MM.1S (cell line): ENCODE results near the gene KRT34.

Experiments used
- DNase-seq: peaks from one replicate; pipeline ENCODE4 v3.0.0-alpha.2; 2015
- H2AFZ ChIP-seq: fragments of 300-600 bp; sonication (generic); 2 replicates; pipeline ENCODE4 v1.6.0; 2016; ENCODE audit warnings: antibody characterized with exemption, low read length
- H3F3A ChIP-seq: fragments of 300-600 bp; sonication (generic); 2 replicates; pipeline ENCODE4 v1.6.1; 2016; ENCODE audit warnings: mild to moderate bottlenecking, antibody characterized with exemption, low read length, moderate library complexity, mixed read lengths; ENCODE audit not compliant: insufficient read depth
- H3K27ac ChIP-seq: fragments of 300-600 bp; sonication (generic); 2 replicates; pipeline ENCODE4 v1.5.1; 2016; ENCODE audit warnings: mild to moderate bottlenecking, low read length
- H3K27me3 ChIP-seq: fragments of 300-600 bp; sonication (generic); replicated peaks from 2 replicates; pipeline ENCODE4 v1.6.0; 2016; ENCODE audit warnings: low read length; ENCODE audit not compliant: insufficient read depth
- H3K36me3 ChIP-seq: fragments of 300-600 bp; sonication (generic); replicated peaks from 2 replicates; pipeline ENCODE4 v1.6.1; 2016; ENCODE audit warnings: mild to moderate bottlenecking, low read length, mixed read lengths; ENCODE audit not compliant: insufficient read depth
- H3K4me1 ChIP-seq: fragments of 300-600 bp; sonication (generic); 2 replicates; pipeline ENCODE4 v1.6.1; 2016; ENCODE audit warnings: low read length, mixed read lengths
- H3K4me2 ChIP-seq: fragments of 300-600 bp; sonication (generic); 2 replicates; pipeline ENCODE4 v1.6.0; 2016; ENCODE audit warnings: low read depth, low read length
- H3K4me3 ChIP-seq: fragments of 300-600 bp; sonication (generic); 2 replicates; pipeline ENCODE4 v1.5.1; 2016; ENCODE audit warnings: low read length, mixed read lengths
- H3K79me2 ChIP-seq: fragments of 300-600 bp; sonication (generic); 2 replicates; pipeline ENCODE4 v1.6.1; 2016; ENCODE audit warnings: mixed run types, low read length, mixed read lengths
- H3K9ac ChIP-seq: fragments of 300-600 bp; sonication (generic); 2 replicates; pipeline ENCODE4 v1.6.1; 2016; ENCODE audit warnings: low read length, mixed read lengths
- H3K9me2 ChIP-seq: fragments of 300-600 bp; sonication (generic); replicated peaks from 2 replicates; pipeline ENCODE4 v1.6.1; 2016; ENCODE audit warnings: mild to moderate bottlenecking, low read length, mixed read lengths; ENCODE audit not compliant: insufficient read depth
- H3K9me3 ChIP-seq: fragments of 300-600 bp; sonication (generic); replicated peaks from 2 replicates; pipeline ENCODE4 v1.6.1; 2016; ENCODE audit warnings: mild to moderate bottlenecking, low read length, mixed read lengths; ENCODE audit not compliant: insufficient read depth
- H4K20me1 ChIP-seq: fragments of 300-600 bp; sonication (generic); 2 replicates; pipeline ENCODE4 v1.6.1; 2016; ENCODE audit warnings: mild to moderate bottlenecking, low read length, moderate library complexity, mixed read lengths; ENCODE audit not compliant: insufficient read depth
- EZH2 ChIP-seq: fragments of 300-600 bp; sonication (generic); optimal IDR thresholded peaks from 2 replicates; pipeline ENCODE3; 2017; ENCODE audit warnings: low read depth, mild to moderate bottlenecking, antibody characterized with exemption, low read length, mixed read lengths
- EZH2phosphoT487 ChIP-seq: fragments of 300-600 bp; sonication (generic); IDR thresholded peaks from 2 replicates; pipeline ENCODE4 v1.6.1; 2018; ENCODE audit warnings: antibody characterized with exemption, low read length
- TF ChIP-seq, protein P1 (sequence below): fragments of 300-600 bp; sonication (generic); IDR thresholded peaks from 2 replicates; pipeline ENCODE4 v1.5.1; 2016; ENCODE audit warnings: antibody characterized with exemption, low read length, mixed read lengths

The KRT34 gene

DNA sequence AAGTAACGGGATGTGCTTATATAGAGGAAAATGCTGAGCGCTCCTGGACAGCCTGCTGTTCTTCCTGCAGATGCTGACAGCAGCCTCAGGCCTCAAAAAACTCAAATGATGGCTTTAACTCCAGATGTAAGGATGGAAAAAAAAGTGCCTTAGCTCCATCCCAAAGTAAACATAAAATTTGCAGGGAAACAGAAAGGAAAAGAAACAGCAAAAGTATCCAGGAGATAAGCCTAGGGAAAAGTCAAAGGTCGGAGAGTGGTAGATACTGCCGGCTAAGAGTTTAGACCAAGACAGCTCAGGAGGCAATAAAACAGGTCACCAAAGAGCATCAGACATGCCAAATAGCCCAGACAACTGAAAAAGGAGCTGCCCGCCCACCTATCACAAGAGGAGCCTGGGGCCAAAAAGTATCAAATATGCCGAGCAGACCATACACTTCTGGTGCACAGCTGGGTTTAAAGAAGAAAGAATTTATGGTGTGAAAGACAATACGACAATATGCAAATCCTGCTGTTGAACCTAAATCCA, 8.4 kb upstream of the KRT34 start:
- TF ChIP-seq EZH2, result no peak
- TF ChIP-seq, protein P1, sequence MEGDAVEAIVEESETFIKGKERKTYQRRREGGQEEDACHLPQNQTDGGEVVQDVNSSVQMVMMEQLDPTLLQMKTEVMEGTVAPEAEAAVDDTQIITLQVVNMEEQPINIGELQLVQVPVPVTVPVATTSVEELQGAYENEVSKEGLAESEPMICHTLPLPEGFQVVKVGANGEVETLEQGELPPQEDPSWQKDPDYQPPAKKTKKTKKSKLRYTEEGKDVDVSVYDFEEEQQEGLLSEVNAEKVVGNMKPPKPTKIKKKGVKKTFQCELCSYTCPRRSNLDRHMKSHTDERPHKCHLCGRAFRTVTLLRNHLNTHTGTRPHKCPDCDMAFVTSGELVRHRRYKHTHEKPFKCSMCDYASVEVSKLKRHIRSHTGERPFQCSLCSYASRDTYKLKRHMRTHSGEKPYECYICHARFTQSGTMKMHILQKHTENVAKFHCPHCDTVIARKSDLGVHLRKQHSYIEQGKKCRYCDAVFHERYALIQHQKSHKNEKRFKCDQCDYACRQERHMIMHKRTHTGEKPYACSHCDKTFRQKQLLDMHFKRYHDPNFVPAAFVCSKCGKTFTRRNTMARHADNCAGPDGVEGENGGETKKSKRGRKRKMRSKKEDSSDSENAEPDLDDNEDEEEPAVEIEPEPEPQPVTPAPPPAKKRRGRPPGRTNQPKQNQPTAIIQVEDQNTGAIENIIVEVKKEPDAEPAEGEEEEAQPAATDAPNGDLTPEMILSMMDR, result no peak
- no peak for TF ChIP-seq EZH2phosphoT487
- no peaks in the 10 kb centered on the region for H3F3A ChIP-seq
- no peak overlapping the region for H3K27ac ChIP-seq
- no peak for DNase-seq
- H2AFZ ChIP-seq, result no peak overlapping the region
- H3K9me3 ChIP-seq, result no peaks in the 10 kb centered on the region
- H3K4me1 ChIP-seq, result no peaks in the 10 kb centered on the region
- H3K36me3 ChIP-seq, result no peaks in the 10 kb centered on the region
- no peaks in the 10 kb centered on the region for H4K20me1 ChIP-seq
- H3K79me2 ChIP-seq, result no peaks in the 10 kb centered on the region
- H3K4me2 ChIP-seq, result no peak overlapping the region
- no peaks in the 10 kb centered on the region for H3K9me2 ChIP-seq
- H3K9ac ChIP-seq, result no peak overlapping the region
- H3K4me3 ChIP-seq, result no peak overlapping the region
- 0 out of 2 replicates have a peak, but pooled peaks cover 4% of the 10 kb centered on the region for H3K27me3 ChIP-seq

DNA sequence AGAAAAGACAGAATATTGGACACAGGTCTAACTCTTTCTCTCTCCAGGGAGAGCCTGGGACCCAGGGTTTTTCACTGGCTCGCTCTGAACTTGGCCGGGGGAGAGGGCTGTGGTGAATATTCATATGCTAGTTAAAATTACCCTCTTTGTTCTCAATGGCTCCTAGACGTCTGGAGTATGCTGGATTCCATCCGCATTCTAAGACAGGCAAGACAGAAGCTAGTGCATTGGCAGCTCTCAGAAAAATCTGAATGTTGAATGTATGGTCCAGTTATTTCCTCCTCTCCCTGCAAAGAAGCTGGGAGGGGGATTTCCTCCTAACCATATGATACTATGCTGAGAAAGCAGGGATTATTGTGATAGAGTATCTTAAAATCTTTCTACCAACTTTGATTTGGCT, 5.6 kb upstream of the KRT34 start:
- H3F3A ChIP-seq, result no peaks in the 10 kb centered on the region
- no peaks in the 10 kb centered on the region for H3K79me2 ChIP-seq
- no peak for DNase-seq
- H3K9me2 ChIP-seq, result no peaks in the 10 kb centered on the region
- no peaks in the 10 kb centered on the region for H3K36me3 ChIP-seq
- H3K4me2 ChIP-seq, result no peak overlapping the region
- H3K27ac ChIP-seq, result no peak overlapping the region
- no peaks in the 10 kb centered on the region for H3K27me3 ChIP-seq
- no peaks in the 10 kb centered on the region for H3K4me1 ChIP-seq
- no peaks in the 10 kb centered on the region for H3K9me3 ChIP-seq
- no peak overlapping the region for H2AFZ ChIP-seq
- H3K4me3 ChIP-seq, result no peak overlapping the region
- no peaks in the 10 kb centered on the region for H4K20me1 ChIP-seq
- H3K9ac ChIP-seq, result no peak overlapping the region
- TF ChIP-seq, protein P1, result no peak

DNA sequence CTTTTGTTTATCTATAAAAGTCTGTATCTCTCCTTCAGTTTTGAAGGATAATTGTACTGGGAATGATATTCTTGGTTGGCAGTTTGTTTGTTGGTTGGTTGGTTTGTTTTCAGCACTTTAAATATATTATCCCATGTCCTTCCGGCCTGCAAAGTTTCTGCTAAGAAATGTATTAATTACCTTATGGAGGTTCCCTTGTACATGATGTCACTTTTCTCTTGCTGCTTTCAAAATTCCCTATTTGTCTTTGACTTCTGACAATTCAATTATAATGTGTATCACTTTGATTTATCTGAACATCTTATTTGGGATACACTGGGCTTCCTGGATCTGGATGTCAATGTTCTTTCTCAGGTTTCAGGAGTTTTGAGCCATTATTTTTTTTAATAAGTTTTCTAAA, 4.1 kb upstream of the KRT34 start:
- H3F3A ChIP-seq, result no peaks in the 10 kb centered on the region
- no peaks in the 10 kb centered on the region for H3K27me3 ChIP-seq
- H3K4me1 ChIP-seq, result no peaks in the 10 kb centered on the region
- H3K4me3 ChIP-seq, result no peak overlapping the region
- no peak overlapping the region for H3K4me2 ChIP-seq
- H3K9ac ChIP-seq, result no peak overlapping the region
- no peak for DNase-seq
- no peak overlapping the region for H3K27ac ChIP-seq
- H2AFZ ChIP-seq, result no peak overlapping the region
- no peaks in the 10 kb centered on the region for H3K36me3 ChIP-seq
- no peaks in the 10 kb centered on the region for H3K79me2 ChIP-seq
- no peaks in the 10 kb centered on the region for H4K20me1 ChIP-seq
- TF ChIP-seq EZH2phosphoT487 (no peak), EZH2 (no peak)
- TF ChIP-seq, protein P1, result no peak
- H3K9me3 ChIP-seq, result no peaks in the 10 kb centered on the region
- no peaks in the 10 kb centered on the region for H3K9me2 ChIP-seq
